ENCODE data around the gene DPM1.
A peak's percentile ranks its signal among the peaks of the same experiment; 100 is the strongest.

Gene DPM1

DNA sequence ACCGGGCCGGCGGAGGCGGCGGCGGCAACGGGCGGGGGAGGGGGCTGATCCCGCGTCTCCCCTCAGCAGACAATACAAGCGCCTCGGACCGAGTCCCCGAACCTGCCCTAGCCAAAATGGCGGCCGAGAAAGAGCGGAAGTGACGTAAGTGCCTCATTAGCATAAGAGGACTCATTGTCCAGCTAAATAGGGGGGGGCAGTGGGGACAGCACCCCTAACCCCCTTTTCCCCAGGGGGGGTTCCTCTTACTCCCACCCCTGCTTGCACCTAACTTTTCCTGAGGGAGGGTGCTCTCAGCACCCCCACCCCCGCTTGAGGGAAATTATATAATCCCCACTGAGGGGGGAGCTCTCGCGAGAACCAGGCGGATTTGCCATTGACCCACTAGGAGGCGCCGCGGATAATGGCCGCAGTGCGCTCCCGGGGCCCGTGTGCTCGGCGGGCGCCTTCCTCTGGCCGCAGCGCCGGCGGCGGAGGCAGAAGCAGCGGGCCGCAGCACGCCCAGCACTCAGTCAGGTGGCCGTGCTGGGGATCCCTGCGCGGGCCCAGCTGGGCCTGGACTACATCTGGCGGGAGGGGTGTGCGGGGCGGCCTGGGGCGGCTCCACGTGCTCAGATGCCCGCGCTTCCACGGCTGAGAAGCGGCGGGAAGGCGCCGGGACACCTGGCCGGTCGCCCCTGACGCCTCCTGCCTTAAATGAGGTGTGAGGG is 26.9 kb downstream of the DPM1 start, which contains the start of gene ADNP:
ADNP (minus strand) TSS at position 132 of the 710 bp plus-strand sequence. CDS start 27,441 bp downstream, outside the sequence.
- peak; percentile 98 for DNase-seq (ENCODE audit: low read depth)
- peak; percentile 65 for TF ChIP-seq CTCF (conservative IDR thresholded peaks at IDR 0.05; ENCODE audit: low read depth, low read length)

GRCh38 chr20:50930976-50931305 is 27.4 kb downstream of the DPM1 start:
- peak overlapping the region; percentile 84 for H3K4me3 ChIP-seq (ENCODE audit: low read depth, low read length)
- TF ChIP-seq CTCF (conservative IDR thresholded peaks at IDR 0.05; ENCODE audit: low read depth, low read length) = no peak
- no peak for DNase-seq (ENCODE audit: low read depth)

More for the DNA sequence above, 26.9 kb downstream of the DPM1 start, which contains the start of gene ADNP:
- peak within 1 kb of the TSS; percentile 84 for H3K4me3 ChIP-seq (ENCODE audit: low read depth, low read length)

DNA sequence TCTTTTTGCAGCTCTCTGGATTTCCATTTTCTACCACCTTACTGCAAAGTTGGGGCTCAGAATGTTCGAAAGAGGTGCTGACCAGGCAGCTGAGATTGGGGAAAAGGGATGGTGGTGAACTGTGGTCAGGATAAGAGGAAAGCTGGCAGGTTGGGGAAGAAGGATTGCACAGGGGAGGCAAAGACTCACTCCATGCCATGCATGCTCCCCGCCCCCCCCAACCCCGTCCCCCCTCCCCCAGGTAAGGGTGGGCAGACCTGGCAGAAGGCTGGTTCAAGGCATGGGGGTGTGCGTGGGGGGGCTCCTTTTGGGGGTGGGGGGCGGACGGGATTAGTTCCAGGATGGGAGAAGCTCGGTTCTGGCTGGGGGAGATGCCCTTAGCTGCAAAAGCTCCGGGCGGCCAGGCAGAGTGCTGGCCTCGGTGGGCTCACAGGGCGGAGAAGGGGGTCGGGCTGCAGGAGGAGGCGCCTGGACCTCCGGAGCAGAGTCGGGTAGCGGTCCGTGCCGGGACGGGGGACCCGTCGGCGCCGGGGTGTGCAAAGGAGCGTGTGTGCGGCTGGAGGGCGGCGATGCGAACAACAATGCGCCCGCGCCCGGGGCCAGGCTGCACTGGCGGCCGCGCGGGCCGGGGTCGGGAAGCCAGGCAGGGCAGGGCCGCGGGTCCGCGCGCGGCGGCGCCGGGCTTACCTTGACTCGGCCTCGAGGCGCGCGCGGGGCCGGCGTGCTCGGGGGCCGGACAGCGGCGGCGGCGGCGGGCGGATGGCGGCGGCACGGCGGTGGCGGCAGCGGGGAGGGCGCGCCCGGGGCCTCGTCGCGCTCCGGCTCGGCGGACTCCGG is 28.0 kb downstream of the DPM1 start:
- no peak for DNase-seq (ENCODE audit: low read depth)
- no peak for TF ChIP-seq CTCF (conservative IDR thresholded peaks at IDR 0.05; ENCODE audit: low read depth, low read length)
- H3K4me3 ChIP-seq (ENCODE audit: low read depth, low read length) = peak overlapping the region; percentile 84

- peak overlapping the region; percentile 84 for H3K4me3 ChIP-seq (ENCODE audit: low read depth, low read length)
- peak; percentile 99 for DNase-seq (ENCODE audit: low read depth)
- TF ChIP-seq CTCF (conservative IDR thresholded peaks at IDR 0.05; ENCODE audit: low read depth, low read length) = peak; percentile 100
Observed at GRCh38 chr20:50929299-50930138, 28.8 kb downstream of the DPM1 start.

- no peak for DNase-seq (ENCODE audit: low read depth)
- H3K4me3 ChIP-seq (ENCODE audit: low read depth, low read length) = peak overlapping the region; percentile 84
- peak; percentile 5 for TF ChIP-seq CTCF (conservative IDR thresholded peaks at IDR 0.05; ENCODE audit: low read depth, low read length)
Observed at GRCh38 chr20:50928469-50928868, 29.9 kb downstream of the DPM1 start.

- no peak for DNase-seq (ENCODE audit: low read depth)
- no peak overlapping the region for H3K4me3 ChIP-seq (ENCODE audit: low read depth, low read length)
- no peak for TF ChIP-seq CTCF (conservative IDR thresholded peaks at IDR 0.05; ENCODE audit: low read depth, low read length)
Observed at GRCh38 chr20:50926530-50926929, 31.8 kb downstream of the DPM1 start.

Measured in choroid plexus epithelial cell (primary cell).